HG03520 (cell line): Measurements from ENCODE around the gene SURF6.

Source experiments
- ATAC-seq: cut with Tn5 transposase; IDR thresholded peaks from one replicate; pipeline ENCODE4 v1.9.1; 2021; ENCODE audit warnings: mild to moderate bottlenecking, moderate library complexity; ENCODE audit not compliant: unreplicated experiment

SURF6 gene

DNA sequence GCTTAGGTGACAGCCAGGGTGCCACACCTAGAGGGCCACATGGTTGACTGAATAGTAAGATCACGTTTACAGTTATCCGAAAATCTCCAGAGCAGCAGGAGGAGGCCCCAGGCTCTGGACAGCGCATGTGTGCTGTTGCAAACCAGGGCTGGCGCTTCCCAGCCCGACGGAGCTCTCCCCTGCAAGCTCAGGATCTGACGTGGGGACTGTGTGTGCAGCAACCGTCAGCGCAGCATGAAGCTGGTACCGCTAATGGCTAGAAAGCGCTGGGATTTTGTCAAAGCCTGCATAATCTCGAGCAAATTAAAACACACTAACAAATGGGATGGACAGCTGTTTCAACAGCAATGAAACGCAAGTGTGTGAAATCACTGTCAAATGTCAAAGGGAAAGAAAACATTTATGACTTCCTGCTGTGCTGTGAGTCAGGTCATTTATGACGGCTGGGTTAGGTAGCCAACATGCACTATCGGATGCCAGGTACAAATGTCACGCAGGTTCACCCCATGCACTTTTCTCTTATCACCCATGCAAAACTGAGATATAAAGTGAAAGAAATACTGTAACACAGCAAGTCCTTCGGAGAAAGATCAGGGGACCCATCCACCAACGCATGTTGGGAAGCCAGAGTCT is 32.4 kb upstream of the SURF6 start:
- ATAC-seq = no peak

DNA sequence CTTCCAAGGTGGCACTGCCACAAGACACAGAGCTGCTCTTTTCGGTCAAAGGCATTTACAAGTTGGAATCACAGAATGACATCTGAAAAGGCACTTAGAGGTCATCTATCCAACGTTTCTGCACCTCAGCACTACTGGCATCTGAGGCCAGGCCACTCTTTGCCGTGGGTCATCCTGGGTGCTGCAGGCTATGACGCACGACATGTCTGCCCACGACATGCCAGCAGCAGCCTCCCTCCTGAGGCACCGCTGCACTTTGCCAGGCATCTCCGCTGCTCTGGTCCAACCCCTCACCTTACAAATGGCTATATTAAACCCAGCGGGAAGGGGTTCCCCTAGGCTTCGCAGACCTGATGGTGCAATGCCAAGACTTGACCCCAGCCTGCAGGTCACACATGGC is 31.8 kb upstream of the SURF6 start:
- no peak for ATAC-seq

GRCh38 chr9:133367221-133367620 is 31.2 kb upstream of the SURF6 start:
- no peak for ATAC-seq

DNA sequence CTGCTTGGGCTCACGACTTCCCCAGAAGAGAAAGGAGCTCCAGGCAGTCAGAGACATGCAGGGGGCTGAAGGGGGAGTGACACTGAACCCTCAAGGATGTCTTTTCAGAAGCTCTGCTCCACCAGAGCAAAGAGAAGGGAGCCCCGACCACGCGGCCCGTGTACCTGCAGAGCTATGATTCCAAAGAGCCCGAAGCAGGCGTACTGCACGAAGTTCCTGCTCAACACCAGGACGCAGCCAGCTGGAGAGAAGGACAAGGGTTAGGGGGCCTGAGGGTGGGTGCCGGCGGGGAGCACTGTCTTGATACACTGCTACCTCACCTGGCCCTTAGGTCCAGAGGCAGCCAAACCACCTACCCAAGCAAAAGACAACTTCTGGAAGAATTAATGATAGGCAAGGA is 30.4 kb upstream of the SURF6 start:
- ATAC-seq = no peak

DNA sequence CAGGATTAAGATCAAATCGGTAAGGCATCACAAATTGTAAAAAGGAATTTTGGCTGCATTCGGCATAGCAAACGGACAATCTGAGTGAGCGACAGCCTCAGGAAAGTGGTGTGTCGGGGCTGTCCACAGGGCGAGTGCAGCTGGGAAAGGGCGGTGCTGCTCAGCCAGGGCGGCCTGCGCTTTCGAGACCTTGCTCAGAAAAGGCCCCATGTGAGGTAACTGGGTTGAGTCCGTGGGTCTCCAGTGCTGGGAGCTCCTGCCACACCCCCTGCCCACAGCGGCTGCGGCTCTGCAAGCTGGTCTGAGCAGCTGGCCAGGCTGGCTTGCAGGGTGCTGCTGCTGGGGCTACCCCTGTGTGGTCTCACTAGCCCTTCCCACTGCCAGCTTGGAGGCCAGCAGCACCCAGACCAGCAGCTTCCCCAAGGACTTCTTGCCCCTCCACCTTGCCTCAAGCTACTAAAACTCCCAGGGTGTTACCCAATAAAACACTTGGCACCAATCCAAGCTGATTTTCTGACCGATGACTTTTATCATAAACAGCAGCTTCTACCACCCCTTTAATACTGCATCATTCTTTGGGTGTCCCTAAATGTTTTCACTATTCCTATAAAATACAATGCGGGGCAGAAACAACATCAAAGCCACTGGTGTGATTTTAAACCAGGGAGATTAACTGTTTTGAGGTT is 26.5 kb upstream of the SURF6 start:
- no peak for ATAC-seq

GRCh38 chr9:133361507-133362092 is 25.6 kb upstream of the SURF6 start:
- ATAC-seq = no peak

DNA sequence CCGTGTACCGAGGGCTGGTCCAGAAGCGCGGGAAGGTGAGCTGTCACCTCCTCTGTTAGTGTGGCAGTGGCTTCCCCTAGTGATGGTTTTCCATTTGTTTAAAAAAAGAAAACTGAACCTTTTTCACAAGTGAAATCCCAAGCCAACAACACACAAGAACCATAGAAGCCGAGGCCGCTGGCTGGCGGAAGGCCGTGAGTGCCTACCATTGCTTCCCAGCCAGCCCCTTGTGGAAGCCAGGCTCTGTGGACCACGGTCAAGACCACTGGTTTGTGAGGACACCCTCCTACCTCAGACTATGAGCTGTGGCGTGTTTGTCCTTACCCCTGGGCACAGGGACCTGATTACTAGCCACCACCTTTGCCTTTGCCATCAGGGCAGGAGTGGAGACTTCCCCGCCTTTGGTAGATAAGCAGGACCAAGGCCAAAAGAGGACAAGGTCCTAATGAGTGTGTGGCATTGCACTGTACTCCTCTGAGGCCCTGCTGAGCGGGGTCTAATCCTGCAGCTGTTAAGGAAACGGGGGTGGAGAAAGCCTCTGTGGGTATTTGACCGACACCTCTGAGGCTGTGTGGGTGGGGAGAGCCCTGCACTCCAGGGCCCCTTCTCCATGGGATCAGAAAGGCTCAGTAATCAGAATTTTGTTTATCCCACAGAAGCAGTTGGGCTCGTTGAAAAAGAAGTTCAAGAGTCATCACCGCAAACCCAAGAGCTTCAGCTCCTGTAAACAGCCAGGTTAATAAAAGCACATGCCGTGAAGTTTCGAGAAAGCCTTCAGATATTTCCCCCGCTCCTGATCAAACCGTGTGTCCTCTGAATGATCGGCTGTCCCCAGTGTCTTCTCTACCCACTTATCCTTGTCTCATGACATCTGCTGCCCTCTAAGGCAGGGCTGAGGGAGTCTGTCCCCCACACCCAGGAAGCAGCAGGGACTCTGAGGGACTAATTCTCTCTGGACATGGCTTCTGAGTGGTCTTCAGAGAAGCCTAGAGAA is 24.7 kb upstream of the SURF6 start:
- ATAC-seq = no peak

DNA sequence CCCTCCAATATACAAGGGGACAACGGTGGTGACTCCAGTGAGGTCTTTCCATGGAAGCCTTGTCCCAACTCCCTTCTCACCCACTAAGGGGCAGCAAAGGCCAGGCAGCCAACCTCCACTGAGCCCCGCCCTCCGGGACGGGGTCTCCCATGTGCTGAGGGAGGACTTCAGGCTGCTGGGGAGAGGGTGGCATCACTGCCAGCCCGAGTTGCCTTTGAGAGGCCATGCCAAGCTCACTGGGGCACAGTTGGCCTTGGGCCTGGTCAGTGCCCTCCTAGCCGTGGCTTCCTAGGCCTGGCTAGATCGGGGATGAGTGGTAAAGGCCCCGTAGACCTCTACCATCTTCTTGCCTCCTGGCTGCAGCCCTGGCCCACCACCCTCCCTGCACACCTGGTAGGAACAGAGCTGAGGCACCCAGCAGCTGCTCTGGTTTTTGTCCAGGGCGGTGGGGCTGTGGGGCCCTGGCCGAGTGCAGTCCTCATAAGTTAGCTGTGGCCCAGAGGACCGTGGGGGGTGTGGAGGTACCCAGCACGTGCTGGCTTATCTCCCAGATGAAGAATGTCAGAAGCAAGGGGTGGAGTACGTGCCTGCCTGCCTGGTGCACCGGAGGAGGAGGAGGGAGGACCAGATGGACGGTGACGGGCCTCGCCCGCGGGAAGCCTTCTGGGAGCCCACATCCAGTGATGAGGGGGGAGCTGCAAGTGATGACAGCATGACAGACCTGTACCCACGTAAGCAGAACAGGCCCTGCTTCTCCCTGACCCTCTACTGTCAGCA is 23.6 kb upstream of the SURF6 start:
- no peak for ATAC-seq

DNA sequence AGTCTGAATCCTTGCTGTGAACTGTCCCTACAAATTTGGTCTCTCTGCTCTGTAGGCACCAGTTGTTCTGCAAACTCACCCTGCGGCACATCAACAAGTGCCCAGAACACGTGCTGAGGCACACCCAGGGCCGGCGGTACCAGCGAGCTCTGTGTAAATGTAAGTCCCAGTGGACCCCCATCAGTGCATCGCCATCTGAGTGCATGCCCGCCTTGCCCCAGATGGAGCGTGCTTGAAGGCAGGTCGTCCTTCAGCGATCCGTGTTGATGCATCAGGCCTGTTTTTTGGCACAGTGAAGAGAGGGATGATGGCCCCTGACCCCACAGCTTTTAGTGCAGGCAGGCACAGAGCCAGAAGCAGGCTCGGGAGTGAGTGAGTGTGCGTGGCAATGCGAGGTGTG is 21.7 kb upstream of the SURF6 start:
- ATAC-seq = no peak

DNA sequence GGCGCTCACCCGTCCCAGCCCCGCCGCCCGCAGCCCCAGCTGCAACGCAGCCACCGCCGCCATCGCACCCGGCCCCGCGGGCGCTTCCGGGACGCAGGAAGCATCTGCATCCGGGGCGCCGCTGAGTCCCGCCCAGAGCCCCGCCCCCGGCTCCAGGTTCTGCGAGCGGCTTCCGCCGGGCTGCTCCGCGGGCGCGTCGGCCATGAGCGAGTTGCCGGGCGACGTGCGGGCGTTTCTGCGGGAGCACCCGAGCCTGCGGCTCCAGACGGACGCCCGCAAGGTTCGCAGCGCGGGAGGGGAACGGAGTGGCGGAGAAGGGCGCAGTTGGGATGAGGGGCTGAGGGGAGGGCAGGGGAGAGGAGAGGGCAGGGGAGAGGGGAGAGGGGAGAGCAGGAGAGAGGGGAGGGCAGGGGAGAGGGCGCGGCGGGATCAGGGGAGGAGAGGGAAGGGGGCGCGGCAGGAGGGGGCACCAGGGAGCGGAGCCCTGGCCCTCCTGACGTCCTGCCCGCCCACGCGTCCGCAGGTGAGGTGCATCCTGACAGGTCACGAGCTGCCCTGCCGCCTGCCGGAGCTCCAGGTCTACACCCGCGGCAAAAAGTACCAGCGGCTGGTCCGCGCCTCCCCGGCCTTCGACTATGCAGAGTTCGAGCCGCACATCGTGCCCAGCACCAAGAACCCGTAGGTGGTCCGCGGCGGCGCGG is 20.6 kb upstream of the SURF6 start, which contains the start of the genes SURF1 and SURF2:
Gene SURF1, minus strand, starts transcription at position 97 of the 701 bp plus-strand sequence. Its CDS starts 34 bp downstream, at position 63.
Gene SURF2, plus strand, starts transcription at position 160 of the 701 bp plus-strand sequence. Its CDS starts 43 bp downstream, at position 203.
- ATAC-seq = peak; percentile 62

DNA sequence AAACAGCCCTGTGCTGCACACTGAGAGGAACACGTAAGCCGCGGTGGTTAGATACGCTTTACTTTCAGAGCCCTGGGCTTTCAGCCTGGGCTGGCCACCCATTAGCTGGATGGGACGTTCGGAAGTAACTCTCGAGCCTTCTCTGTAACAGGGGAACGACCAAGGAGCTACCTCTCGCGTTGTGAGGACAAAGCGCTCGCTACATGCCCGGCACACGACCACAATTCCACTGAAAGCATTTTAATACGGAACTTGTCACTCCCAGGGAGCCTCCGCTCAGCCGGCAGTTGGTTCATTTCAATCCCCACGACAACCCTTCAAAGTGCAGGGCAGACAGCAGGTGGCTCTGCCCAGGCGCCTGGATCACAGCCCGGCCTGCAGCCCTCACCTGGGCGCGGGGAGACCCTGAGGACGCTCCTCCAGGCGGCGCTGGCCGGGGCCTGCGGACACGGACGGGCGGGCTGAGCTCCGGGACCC is 19.9 kb upstream of the SURF6 start:
- peak; percentile 27 for ATAC-seq

- ATAC-seq = no peak
Measured at GRCh38 chr9:133354766-133355165, 18.8 kb upstream of the SURF6 start.

DNA sequence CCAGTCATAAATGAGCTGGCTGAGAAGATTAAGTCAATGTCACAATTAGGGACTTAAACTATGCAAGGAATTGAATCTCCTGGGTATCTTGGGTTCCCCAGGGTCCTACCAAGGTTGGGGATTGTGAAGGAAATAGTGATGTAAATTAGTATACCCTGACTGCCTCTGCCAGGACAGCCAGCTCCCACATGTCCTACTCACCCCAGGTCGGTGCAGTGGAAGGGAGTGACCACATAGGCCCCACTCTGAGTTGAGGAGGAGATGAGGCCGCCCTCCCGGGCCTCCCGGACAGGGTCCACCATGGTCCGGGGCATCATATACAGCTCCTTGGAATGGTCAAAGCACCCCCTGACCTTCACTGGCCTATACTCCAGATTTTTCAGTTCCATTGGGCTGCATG is 17.6 kb upstream of the SURF6 start:
- ATAC-seq = no peak

- no peak for ATAC-seq
Measured at GRCh38 chr9:133352635-133353340, 16.8 kb upstream of the SURF6 start.

GRCh38 chr9:133351908-133352634 is 16.1 kb upstream of the SURF6 start:
- ATAC-seq = no peak

DNA sequence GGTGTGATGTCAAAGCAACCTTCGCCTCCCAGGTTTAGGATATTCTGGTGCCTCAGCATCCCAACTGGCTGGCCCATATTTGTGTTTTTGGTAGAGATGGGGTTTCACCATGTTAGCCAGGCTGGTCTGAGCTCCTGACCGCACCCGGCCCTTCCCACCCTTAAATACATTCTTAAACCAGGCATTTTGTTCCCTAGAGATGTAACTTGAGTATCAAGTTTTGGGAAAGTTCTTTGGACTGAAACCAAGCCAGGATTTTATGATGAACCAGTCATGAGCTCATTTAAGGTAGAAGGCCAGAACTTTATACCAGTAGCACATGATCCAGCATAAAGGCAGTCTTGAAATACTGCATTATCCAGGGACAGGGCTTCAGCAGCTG is 15.5 kb upstream of the SURF6 start:
- no peak for ATAC-seq

DNA sequence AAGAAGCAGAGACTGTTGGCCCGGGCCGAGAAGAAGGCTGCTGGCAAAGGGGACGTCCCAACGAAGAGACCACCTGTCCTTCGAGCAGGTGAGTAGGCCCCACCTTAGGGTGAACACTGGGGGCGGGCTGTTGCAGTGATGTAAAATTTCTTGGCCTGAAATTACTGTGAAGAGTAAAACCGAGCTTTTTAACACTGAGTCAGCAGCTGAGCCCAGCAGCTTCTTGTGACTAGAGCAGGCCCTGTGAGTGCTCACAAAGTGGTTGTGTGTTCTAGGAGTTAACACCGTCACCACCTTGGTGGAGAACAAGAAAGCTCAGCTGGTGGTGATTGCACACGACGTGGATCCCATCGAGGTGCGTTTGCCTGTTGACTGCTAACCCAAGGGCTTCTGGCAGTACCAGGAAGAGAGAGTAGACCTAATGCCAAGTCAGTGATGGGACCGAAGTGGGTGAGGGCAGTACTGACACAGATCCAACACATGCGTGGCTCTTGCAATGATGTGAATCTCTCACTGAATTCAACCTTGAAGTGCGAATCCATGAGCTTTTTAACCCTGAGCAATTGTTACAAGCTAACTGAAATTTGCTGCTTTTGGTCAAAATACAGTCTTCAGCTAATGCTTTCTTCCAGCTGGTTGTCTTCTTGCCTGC is 14.1 kb upstream of the SURF6 start:
- no peak for ATAC-seq
